HG03432 (cell line): ENCODE measurements around the gene FRMD8.

Source experiments
- ATAC-seq: cut with Tn5 transposase; IDR thresholded peaks from one replicate; pipeline ENCODE4 v1.9.1; 2021; ENCODE audit warnings: mild to moderate bottlenecking, moderate library complexity; ENCODE audit not compliant: unreplicated experiment

Gene FRMD8

GRCh38 chr11:65390996-65391395 is 4.6 kb downstream of the FRMD8 start:
- no peak for ATAC-seq

GRCh38 chr11:65392186-65392829 is 5.9 kb downstream of the FRMD8 start:
- ATAC-seq, result no peak

GRCh38 chr11:65392899-65393298 is 6.5 kb downstream of the FRMD8 start:
- ATAC-seq, result no peak

- ATAC-seq, result no peak
Measured at GRCh38 chr11:65393513-65394079, 7.2 kb downstream of the FRMD8 start.

- no peak for ATAC-seq
Measured at GRCh38 chr11:65394125-65394536, 7.7 kb downstream of the FRMD8 start.

- no peak for ATAC-seq
Measured at GRCh38 chr11:65395961-65396530, 9.6 kb downstream of the FRMD8 start.

- no peak for ATAC-seq
Measured at GRCh38 chr11:65396769-65397745, 10.6 kb downstream of the FRMD8 start.

- ATAC-seq, result no peak
Measured at GRCh38 chr11:65398362-65398910, 12.0 kb downstream of the FRMD8 start.

- ATAC-seq, result no peak
Measured at GRCh38 chr11:65399249-65399648, 12.8 kb downstream of the FRMD8 start.

- ATAC-seq, result no peak
Measured at GRCh38 chr11:65399845-65400244, 13.4 kb downstream of the FRMD8 start.

GRCh38 chr11:65400307-65401072 is 14.1 kb downstream of the FRMD8 start:
- no peak for ATAC-seq

GRCh38 chr11:65401073-65401802 is 14.8 kb downstream of the FRMD8 start:
- no peak for ATAC-seq

GRCh38 chr11:65401803-65402248 is 15.4 kb downstream of the FRMD8 start:
- no peak for ATAC-seq

- ATAC-seq, result no peak
Measured at GRCh38 chr11:65402790-65403189, 16.4 kb downstream of the FRMD8 start.

- no peak for ATAC-seq
Measured at GRCh38 chr11:65403607-65404121, 17.2 kb downstream of the FRMD8 start.

GRCh38 chr11:65404210-65404609 is 17.8 kb downstream of the FRMD8 start:
- no peak for ATAC-seq

GRCh38 chr11:65404638-65405339 is 18.4 kb downstream of the FRMD8 start:
- ATAC-seq, result no peak

- no peak for ATAC-seq
Measured at GRCh38 chr11:65410936-65411680, 24.7 kb downstream of the FRMD8 start.
